ENCODE results near the gene SCUBE1. TPM values are rescaled to one million over a fixed set of nuclear protein-coding genes. Genes with fewer than 3 reads are reported as not detected.

Gene SCUBE1
- total RNA-seq, 1 donor from 2014 or later = 21.2 TPM

- no peak for DNase-seq
Measured at GRCh38 chr22:43155789-43156188, 187.4 kb downstream of the SCUBE1 start.

GRCh38 chr22:43154887-43155536 lies 188.2 kb downstream of the SCUBE1 start:
- DNase-seq = no peak

- DNase-seq = no peak
Measured at GRCh38 chr22:43153899-43154298, 189.3 kb downstream of the SCUBE1 start.

GRCh38 chr22:43152357-43153071 lies 190.7 kb downstream of the SCUBE1 start:
- DNase-seq = peak; percentile 14

DNA sequence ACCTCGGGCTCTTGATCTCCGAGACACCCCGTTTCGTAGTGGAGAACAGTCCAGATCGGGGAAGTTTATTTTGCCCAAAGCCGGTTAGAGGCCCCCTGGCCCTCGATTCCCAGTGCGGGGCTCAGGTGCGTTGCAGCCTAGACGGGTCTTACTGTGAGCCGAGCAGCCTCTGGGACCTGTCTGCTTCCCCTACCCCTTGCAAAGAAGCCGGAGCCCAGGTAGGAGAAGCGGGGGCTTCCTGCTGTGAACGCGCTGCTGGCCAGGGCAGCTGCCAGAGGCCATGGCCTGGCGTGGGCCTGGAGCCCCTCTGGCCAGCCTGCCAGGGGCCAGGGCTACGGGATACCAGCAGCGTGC lies 191.2 kb downstream of the SCUBE1 start:
- DNase-seq = no peak

DNA sequence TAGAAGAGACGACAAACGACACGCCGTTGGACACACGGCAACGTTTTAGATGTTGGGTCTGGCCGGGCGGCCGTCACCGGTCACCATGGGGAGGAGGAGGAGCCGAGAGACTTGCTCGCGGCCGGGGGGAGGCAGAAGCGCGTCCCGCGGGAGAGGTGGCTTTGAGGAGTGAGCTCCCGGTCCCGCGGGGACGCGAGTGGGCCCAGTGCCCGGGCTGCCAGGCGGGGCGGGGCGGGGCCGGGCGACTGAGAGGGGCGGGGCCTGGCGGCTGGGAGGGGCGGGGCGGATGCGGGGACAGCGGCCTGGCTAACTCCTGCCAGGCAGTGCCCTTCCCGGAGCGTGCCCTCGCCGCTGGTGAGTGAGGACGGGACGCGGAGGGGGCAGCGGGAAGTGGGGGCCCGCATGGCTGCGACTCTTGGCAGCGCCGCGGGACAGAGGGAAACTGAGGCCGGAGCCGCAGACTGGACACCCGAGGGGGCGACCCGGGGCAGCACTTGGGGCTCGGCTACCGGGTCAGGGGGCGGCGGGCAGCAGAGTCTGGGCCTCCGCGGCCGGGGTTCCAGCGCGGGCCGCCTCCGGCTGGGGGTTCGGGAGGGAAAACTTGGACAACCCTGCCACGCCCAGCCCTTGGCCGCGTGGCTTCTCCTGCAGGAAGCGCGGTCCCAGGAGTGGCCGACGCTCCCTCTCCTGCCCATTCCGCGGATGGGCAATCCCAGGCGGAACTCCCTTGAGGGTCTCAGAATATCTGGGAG lies 191.7 kb downstream of the SCUBE1 start, which contains the start of gene TSPO:
Gene TSPO, plus strand, starts transcription at position 309 of the 752 bp plus-strand sequence. CDS start 7,680 bp downstream, outside the sequence.
- DNase-seq = peak; percentile 61

DNA sequence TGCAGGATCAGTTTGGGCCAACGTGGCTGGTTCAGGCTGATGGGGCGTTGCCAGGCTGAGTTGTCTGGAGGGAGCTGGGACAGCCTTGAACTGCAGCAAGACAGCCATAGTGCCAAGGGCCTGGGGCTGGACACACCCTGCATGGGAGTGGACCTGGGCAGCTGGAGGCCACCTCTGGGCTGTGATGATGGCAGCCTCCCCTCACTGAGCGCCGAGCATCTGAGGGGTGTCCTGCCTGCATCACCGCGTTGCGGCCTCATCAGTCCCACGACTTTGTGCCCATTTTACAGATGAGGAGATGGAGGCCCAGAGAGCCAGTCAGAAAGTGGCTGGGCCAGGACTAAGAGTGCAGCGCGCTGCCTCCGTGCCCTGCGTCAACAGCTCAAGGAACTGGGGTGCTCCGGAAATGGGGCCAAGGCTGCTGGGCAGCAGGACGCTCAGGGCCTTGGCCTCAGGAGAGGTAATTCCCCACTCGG lies 192.4 kb downstream of the SCUBE1 start:
- DNase-seq = no peak

- DNase-seq = no peak
Measured at GRCh38 chr22:43148581-43148980, 194.6 kb downstream of the SCUBE1 start.

DNA sequence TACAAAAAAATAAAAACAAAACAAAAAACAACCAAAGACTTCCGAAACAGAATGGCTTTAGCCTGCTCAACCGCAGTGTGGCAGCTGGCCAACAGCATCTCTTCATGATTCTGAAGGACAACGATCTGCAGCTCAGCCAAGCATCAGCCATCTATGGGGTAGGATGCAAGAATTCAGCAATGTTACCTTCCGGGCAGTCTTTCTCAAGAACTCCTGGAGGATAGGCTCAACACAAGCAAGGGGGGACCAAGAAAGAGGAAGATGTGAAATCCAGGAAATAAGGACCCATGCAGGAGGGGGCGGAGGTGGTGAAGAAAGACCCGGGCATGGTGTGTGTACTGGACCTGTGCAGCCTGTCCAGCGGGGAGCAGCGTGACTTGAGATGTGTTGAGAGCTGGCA lies 195.4 kb downstream of the SCUBE1 start:
- no peak for DNase-seq

Other genes with a start within 250 kb of the SCUBE1 start
- not detected for gene BIK, start 232.6 kb downstream of the SCUBE1 start, total RNA-seq
- gene MCAT, start 200.0 kb downstream of the SCUBE1 start, total RNA-seq = 15.1 TPM
- gene TSPO, start 191.8 kb downstream of the SCUBE1 start, total RNA-seq = 51.5 TPM
- 31.4 TPM for gene TTLL12, start 156.2 kb downstream of the SCUBE1 start, total RNA-seq
- 455 TPM for gene MPPED1, start 68.6 kb upstream of the SCUBE1 start, total RNA-seq